AG09319 (cell line): ENCODE results near the gene DPYD.

ENCODE experiments used
- DNase-seq: peaks from one replicate; pipeline ENCODE4 v3.0.0-alpha.2; 2010; ENCODE audit warnings: low read depth; ENCODE audit errors: extremely low read depth
- CTCF ChIP-seq: IDR thresholded peaks from 2 replicates; pipeline ENCODE4 v1.5.1; 2011; ENCODE audit warnings: low read depth, mild to moderate bottlenecking, inconsistent platforms, low read length, moderate library complexity

DPYD gene

GRCh38 chr1:97136996-97137395 lies 783.8 kb downstream of the DPYD start:
- no peak for DNase-seq

GRCh38 chr1:97135972-97136371 lies 784.9 kb downstream of the DPYD start:
- no peak for TF ChIP-seq CTCF
- DNase-seq, result no peak

More at GRCh38 chr1:97136996-97137395, 783.8 kb downstream of the DPYD start:
- no peak for TF ChIP-seq CTCF

GRCh38 chr1:97128426-97128825 lies 792.4 kb downstream of the DPYD start:
- TF ChIP-seq CTCF, result no peak
- no peak for DNase-seq

GRCh38 chr1:97123717-97124431 lies 797.0 kb downstream of the DPYD start:
- no peak for TF ChIP-seq CTCF
- no peak for DNase-seq

GRCh38 chr1:97120806-97121205 lies 800.0 kb downstream of the DPYD start:
- DNase-seq, result no peak
- TF ChIP-seq CTCF, result no peak

- no peak for TF ChIP-seq CTCF
These were observed 801.3 kb downstream of the DPYD start for GRCh38 chr1:97119260-97120158.

GRCh38 chr1:97114842-97115241 lies 806.0 kb downstream of the DPYD start:
- no peak for TF ChIP-seq CTCF

More at GRCh38 chr1:97119260-97120158, 801.3 kb downstream of the DPYD start:
- DNase-seq, result no peak

More at GRCh38 chr1:97114842-97115241, 806.0 kb downstream of the DPYD start:
- no peak for DNase-seq
